ENCODE results near the gene KRTAP10-6.

- TF ChIP-seq CTCF (conservative IDR thresholded peaks at IDR 0.05; ENCODE audit: low read length): no peak
- TF ChIP-seq EZH2phosphoT487 (IDR thresholded peaks at IDR 0.05; ENCODE audit: borderline replicate concordance, low read depth, low read length): no peak
These were observed 38.1 kb upstream of the KRTAP10-6 start for GRCh38 chr21:44630440-44630839.

All from OCI-LY7 (cell line).